Measurements from ENCODE around the gene MVK.

The MVK gene

GRCh38 chr12:109573029-109573913 lies at the start of gene MVK, which contains the start of gene MMAB:
MVK (plus strand) TSS chr12:109573794; CDS start chr12:109574823, 1,029 bp downstream.
MMAB (minus strand) TSS chr12:109573504; CDS start chr12:109573480, 24 bp downstream.
- DNase-seq (ENCODE audit: low spot score) = peak; percentile 100

- peak; percentile 7 for DNase-seq (ENCODE audit: low spot score)
Observed at GRCh38 chr12:109524466-109525278, 48.9 kb upstream of the MVK start.

DNA sequence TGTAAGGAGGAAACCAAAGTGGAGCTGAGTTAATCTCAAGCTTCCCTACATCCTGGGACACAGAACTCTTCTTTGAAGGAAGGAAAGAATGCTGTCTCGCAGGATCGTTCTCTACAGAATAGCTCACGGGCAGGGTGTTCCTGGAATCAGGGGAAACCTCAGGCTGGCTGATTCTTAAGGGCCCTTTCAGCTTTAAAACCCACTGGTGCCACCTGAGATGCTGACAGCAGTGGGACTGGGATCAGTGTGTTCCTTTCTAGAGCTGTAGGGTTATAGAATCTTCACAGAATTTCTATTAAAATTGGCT lies 48.4 kb upstream of the MVK start:
- DNase-seq (ENCODE audit: low spot score) = no peak

- DNase-seq (ENCODE audit: low spot score) = no peak
Observed at GRCh38 chr12:109527489-109528123, 46.0 kb upstream of the MVK start.

DNA sequence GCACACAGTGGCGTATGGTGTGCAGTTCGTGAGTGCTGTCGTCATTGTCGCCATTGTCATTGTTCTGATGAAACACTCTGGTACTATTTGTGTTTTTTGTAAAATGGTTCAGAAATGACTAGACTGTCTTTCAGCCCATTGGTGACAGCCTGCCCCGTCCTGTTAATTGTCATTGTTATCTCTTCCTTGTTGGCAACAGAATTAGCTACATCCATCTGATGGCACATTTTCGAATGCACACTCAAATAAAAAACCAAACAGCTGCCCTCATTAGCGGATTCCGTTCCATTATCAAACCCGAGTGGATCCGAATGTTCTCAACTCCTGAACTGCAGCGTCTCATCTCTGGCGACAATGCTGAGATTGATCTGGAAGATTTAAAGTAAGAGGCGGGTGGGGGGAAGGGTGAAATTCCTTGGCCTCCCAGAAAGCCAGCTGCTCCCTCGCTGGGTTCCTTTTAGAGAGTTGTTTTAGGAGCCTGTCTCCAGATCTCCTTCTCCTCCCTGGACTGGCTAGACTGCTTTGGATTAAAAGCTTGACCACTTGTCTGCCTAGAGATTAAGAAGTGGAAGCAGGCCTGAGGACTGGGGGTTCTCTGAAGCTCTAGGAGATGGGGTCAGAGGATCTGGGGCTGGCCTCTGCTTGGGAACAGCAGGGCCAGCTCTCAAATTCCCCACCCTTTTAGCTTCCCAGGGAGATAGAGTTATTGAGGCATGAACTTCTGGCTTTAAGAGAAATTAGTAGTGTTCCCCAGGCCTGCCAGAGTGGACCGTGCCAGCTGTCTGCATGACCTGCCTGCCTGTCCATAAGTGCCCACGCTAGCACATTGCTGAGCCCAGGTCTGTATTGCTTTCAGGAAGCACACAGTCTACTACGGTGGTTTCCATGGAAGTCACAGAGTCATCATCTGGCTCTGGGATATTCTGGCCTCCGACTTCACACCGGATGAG lies 43.6 kb upstream of the MVK start:
- peak; percentile 53 for DNase-seq (ENCODE audit: low spot score)

DNA sequence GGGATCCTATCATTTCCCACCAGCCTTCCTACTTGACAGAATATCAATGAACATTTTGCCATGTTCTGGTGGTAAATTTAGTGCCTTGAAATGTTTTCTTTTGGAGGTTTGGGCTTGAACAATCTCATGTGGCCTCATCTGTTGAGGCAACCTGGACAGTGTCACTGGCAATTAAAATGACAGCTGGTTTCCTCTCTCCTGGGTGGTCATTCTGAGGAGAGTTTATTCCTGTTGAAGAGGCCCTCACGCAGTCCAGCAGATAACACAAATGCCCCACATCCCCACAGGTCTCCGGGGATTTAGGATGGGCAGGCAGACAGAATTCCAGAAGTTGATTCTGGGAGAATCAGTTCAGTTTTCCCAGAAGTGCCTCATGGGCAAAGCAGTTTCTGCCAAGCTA lies 42.2 kb upstream of the MVK start:
- DNase-seq (ENCODE audit: low spot score) = no peak

DNA sequence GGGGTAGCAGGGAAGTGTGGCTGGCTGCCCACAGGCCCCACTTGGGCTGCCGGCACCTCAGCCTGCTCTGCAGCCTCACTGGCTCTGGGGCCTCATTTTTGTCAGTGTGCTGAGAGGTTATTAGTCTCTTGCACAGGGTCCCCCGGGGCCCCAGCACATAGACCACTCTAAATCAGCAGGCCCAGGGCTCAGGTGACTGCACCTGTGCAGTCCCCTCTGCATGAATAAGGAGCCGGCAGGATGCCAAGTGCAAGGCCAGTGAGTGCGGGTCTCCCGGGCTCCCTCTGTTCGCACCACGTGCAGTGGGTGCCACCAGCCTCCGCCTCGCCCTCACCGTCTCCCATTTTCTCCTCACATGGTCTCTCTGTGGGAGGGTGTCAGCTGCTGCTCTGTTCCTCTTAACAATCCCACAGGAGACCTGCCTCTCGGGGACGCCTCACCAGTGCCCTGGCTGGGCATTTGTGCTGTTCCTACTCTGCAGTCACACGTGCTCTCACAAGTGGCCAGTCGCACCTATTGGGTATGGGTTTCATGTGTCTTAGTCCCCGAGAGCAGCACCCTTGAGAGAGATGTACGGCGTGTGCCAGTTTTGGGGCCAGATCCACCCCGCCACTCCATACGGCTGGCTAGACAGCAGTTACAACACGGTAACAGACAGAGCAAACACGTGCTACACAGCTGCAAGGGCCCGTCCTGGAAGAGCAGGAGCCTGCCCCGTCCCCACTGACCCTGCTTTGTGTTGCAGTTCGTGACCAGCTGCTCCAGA lies 40.7 kb upstream of the MVK start:
- no peak for DNase-seq (ENCODE audit: low spot score)

GRCh38 chr12:109533487-109533740 lies 40.2 kb upstream of the MVK start:
- DNase-seq (ENCODE audit: low spot score) = no peak

DNA sequence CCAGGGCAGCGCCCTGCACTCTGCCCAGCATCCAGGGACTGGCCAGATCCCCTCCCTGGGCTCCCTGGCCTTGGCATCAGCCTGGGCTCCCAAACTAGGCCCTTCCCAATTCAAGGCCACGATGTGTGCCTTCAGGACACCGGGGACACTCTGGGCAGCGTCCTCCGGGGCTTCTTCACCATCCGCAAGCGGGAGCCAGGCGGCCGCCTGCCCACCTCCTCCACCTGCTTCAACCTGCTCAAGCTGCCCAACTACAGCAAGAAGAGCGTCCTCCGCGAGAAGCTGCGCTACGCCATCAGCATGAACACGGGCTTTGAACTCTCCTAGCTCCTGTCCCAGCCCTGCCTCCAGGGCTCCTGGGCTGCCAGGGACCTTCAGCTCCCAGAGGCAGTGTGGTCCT lies 39.1 kb upstream of the MVK start:
- no peak for DNase-seq (ENCODE audit: low spot score)

GRCh38 chr12:109535231-109535862 lies 38.2 kb upstream of the MVK start:
- no peak for DNase-seq (ENCODE audit: low spot score)

DNA sequence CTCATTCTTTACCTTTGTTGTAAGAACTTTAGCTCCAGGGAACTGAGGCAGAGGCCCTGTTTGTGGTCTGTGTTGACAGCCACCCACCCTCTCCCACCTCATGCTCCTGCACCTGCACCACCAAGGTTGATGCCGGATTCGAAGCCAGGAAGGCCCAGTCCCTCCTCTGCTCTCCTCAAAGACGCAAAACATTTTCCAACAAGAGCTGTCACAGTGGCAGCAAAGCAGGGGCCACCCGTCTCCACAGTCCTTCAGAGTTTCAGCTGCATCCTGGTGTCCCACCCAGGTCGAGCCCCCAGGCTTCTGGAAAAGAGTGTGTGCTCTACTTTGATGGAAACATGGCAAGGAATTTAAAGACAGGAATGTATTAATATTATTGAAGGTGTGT lies 37.7 kb upstream of the MVK start:
- no peak for DNase-seq (ENCODE audit: low spot score)

DNA sequence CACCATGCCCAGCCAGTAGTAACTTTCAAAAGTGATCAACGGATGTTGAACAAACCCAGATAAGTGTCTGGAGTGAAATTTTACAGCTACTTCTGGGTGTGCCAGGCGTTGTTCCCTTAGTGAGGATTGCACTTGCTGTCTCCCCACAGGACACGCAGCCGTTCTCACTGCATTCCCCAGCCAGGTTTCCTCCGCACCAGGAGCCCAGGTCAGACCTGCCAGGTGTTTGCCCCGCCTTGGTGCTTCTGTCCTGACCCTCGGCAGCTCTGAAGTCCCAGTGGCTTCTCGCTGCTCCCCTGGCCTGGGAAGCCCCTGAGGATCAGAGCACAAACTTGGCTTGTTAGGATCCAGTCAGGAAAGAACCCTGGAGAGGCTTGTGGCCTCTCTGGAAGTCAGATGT lies 36.5 kb upstream of the MVK start:
- DNase-seq (ENCODE audit: low spot score) = no peak

GRCh38 chr12:109538191-109538863 lies 35.3 kb upstream of the MVK start:
- DNase-seq (ENCODE audit: low spot score) = no peak

- no peak for DNase-seq (ENCODE audit: low spot score)
Observed at GRCh38 chr12:109539508-109539907, 34.1 kb upstream of the MVK start.

GRCh38 chr12:109540526-109541412 lies 32.8 kb upstream of the MVK start:
- no peak for DNase-seq (ENCODE audit: low spot score)

DNA sequence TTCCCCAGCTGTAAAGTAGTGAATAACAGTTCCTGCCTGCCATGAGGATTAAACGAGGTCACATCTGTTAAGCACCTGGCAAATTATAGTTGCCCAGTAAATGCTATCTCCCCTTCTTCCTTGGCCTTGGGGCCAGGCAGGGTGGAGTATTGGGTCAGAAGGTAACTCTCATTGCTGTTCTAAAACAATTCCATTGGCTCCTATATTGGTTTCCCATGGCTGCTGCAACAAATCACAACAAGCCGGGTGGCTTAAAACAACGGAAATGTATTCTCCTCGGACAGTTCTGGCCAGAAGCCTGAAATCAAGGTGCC lies 32.2 kb upstream of the MVK start:
- DNase-seq (ENCODE audit: low spot score) = no peak

GRCh38 chr12:109542014-109542413 lies 31.6 kb upstream of the MVK start:
- DNase-seq (ENCODE audit: low spot score) = no peak

- no peak for DNase-seq (ENCODE audit: low spot score)
Observed at GRCh38 chr12:109542876-109543275, 30.7 kb upstream of the MVK start.

- DNase-seq (ENCODE audit: low spot score) = no peak
Observed at GRCh38 chr12:109544955-109545531, 28.6 kb upstream of the MVK start.

Data from iPS-NIHi11 (cell line).